ENCODE data around the gene ZMYND8.
"Not testable (repeated sequence)": the region's sequence is repeated elsewhere in the genome, so short reads cannot be mapped to it uniquely, and the experiment has no call there.

The ZMYND8 gene

DNA sequence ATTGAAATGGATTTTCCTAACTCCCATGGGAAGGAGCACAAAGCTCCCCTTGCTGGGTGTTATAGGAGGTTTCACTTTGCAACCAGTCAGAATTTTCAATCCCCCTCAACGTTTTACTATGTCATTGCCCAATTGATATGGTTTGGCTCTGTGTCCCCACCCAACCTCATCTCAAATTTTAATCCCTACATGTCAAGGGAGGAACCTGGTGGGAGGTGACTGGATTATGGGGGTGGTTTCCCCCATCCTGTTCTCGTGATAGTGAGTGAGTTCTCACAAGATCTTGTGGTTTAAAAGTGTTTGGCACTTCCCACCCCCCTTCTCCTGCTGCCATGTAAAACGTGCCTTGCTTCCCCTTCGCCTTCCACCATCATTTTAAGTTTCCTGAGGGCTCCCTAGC is 62.9 kb downstream of the ZMYND8 start:
- H3K4me3 ChIP-seq (ENCODE audit: low read length), result no peak overlapping the region
- TF ChIP-seq, protein P1, sequence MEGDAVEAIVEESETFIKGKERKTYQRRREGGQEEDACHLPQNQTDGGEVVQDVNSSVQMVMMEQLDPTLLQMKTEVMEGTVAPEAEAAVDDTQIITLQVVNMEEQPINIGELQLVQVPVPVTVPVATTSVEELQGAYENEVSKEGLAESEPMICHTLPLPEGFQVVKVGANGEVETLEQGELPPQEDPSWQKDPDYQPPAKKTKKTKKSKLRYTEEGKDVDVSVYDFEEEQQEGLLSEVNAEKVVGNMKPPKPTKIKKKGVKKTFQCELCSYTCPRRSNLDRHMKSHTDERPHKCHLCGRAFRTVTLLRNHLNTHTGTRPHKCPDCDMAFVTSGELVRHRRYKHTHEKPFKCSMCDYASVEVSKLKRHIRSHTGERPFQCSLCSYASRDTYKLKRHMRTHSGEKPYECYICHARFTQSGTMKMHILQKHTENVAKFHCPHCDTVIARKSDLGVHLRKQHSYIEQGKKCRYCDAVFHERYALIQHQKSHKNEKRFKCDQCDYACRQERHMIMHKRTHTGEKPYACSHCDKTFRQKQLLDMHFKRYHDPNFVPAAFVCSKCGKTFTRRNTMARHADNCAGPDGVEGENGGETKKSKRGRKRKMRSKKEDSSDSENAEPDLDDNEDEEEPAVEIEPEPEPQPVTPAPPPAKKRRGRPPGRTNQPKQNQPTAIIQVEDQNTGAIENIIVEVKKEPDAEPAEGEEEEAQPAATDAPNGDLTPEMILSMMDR (conservative IDR thresholded peaks at IDR 0.05; ENCODE audit: low read depth, low read length), result no peak
- DNase-seq (ENCODE audit: low read depth), result no peak

DNA sequence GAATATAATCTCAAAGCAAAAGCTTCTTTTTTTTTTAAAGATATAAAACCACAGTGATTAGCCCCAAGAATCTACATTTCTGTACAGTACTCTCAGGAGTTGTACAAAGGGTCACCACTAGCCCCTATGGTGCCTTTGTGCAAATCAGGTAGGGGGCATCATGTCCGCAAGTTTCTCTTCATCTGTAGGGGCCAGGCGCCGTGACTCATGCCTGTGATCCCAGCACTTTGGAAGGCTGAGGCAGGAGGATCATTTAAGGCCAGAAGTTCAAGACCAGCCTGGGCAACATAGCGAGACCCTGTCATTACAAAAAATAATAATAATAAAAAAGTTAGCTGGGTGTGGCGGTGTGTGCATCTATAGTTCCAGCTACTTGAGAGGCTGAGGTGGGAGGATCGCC is 63.9 kb downstream of the ZMYND8 start:
- no peak for DNase-seq (ENCODE audit: low read depth)
- TF ChIP-seq, protein P1 (conservative IDR thresholded peaks at IDR 0.05; ENCODE audit: low read depth, low read length), result no peak
- no peak overlapping the region for H3K4me3 ChIP-seq (ENCODE audit: low read length)

DNA sequence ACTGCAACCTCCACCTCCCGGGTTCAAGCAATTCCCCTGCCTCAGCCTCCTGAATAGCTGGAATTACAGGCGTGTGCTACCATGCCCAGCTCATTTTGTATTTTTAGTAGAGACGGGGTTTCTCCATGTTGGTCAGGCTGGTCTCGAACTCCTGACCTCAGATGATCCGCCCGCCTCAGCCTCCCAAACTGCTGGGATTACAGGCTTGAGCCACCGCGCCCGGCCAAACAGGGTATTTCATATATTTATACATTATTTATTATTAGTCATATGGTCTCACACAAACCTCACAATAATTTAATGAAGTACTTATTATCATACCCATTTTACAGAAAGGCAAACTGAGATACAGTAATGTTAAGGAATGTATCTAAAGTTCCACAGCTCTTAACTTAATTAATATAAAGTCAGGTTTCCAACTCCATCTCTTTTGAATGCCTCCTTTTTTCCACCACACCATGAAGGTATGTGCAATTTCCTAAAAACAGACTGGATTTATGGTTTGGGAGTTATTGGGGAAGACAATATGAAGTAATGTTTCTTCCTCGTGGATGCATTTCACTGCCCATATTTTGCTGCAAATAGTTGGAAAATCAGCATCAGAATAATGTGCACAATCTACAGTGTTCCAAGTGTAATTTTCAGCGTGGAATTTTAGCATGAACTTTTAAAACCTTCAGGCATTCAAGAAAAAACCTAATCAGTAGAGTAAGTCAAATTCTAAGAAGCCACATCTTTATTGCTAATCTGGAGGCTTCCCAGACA is 65.7 kb downstream of the ZMYND8 start:
- TF ChIP-seq, protein P1 (conservative IDR thresholded peaks at IDR 0.05; ENCODE audit: low read depth, low read length), result no peak

DNA sequence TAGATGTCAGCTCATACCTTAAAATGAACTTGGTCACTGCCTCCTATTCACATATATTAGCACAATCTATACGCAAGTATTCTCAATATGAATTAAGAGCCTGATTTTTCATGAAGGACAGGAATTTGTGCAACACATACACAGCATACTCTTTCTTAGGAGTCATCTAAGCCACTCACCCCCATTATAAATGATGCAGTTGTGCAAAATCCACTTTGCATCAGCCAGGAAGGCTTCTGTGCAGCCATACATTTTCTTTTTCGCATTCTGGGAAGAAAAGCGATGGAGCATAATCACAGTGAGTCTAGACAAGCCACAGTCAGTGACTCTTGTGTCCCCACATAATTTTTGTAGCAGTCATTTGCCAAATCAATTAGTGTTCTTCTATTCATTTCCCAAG is 66.5 kb downstream of the ZMYND8 start:
- H3K4me3 ChIP-seq (ENCODE audit: low read length), result no peak overlapping the region
- no peak for DNase-seq (ENCODE audit: low read depth)
- TF ChIP-seq, protein P1 (conservative IDR thresholded peaks at IDR 0.05; ENCODE audit: low read depth, low read length), result no peak

More for the DNA sequence above, 65.7 kb downstream of the ZMYND8 start:
- DNase-seq (ENCODE audit: low read depth), result no peak
- H3K4me3 ChIP-seq (ENCODE audit: low read length), result no peak overlapping the region

DNA sequence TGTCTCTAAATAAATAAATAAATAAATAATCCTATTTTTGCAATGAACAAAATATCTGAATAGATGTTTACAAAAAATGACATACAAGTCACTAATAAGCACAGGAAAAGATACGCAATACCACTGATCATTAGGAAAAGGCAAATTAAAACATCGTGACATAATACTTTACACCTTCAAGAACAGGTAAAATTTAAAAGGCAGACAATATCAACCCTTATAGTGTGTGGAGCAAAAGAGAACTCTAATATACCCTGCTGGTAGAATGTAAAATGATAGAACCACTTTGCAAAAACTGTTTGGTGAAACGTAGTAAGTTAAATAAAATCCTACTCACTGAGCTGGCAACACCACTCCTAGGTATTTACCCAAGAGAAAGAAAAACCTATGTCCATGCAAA is 67.4 kb downstream of the ZMYND8 start:
- DNase-seq (ENCODE audit: low read depth), result no peak

DNA sequence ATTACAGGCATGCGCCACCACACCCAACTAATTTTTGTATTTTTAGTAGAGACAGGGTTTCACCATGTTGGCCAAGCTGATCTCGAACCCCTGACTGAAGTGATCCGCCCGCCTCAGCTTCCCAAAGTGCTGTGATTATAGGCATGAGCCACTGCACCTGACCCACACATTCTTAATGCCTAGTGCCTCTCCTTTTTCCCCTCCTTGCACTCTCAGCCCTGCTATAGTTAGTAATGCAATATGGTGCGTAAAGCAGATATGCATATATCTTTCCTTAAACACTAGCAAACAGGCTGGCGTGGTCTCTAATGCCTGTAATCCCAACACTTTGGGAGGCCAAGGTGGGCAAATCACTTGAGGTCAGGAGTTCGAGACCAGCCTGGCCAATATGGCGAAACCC is 68.0 kb downstream of the ZMYND8 start:
- H3K4me3 ChIP-seq (ENCODE audit: low read length); DNase-seq (ENCODE audit: low read depth): not testable (repeated sequence)

More for the DNA sequence above, 67.4 kb downstream of the ZMYND8 start:
- no peak overlapping the region for H3K4me3 ChIP-seq (ENCODE audit: low read length)
- TF ChIP-seq, protein P1 (conservative IDR thresholded peaks at IDR 0.05; ENCODE audit: low read depth, low read length), result no peak

DNA sequence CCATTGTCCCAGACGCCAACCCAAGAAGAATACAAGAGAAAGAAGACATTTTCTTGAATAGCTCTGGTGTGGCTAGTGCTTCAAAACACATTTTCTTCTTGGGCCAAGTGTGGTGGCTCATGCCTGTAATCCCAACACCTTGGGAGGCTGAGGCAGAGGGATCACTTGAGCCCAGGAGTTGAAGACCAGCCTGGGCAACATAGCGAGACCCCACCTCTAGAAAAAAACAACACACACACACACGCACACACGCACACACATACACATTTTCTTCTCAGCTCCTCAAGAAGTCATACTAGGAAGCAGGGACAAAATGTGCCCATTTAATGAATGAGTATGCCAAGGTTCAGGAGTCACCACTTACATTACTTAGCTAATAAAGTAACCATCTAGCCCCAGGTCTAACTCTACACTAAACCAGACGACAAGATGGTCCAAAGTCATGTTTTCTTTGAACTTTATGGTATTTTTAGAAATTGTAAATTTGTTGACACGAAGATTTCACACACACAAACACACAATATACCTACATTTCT is 68.8 kb downstream of the ZMYND8 start:
- H3K4me3 ChIP-seq (ENCODE audit: low read length), result no peak overlapping the region
- no peak for DNase-seq (ENCODE audit: low read depth)
- TF ChIP-seq, protein P1 (conservative IDR thresholded peaks at IDR 0.05; ENCODE audit: low read depth, low read length), result no peak
